KOPT-K1 (cell line): Measurements from ENCODE around the gene ACOT6.
"Not testable (repeated sequence)": the region's sequence is repeated elsewhere in the genome, so short reads cannot be mapped to it uniquely, and the experiment has no call there.

Source experiments
- H3K27ac ChIP-seq: fragments of 200-600 bp; sonication (generic); 2 replicates; pipeline ENCODE4 v1.5.1; 2016; ENCODE audit warnings: antibody characterized with exemption, mild to moderate bottlenecking, low read depth, low read length; ENCODE audit not compliant: poor library complexity, severe bottlenecking
- H3K36me3 ChIP-seq: fragments of 200-600 bp; sonication (generic); 2 replicates; pipeline ENCODE4 v1.5.1; 2017; ENCODE audit warnings: antibody characterized with exemption, mild to moderate bottlenecking, low read length, moderate library complexity; ENCODE audit not compliant: insufficient read depth
- H3K9me3 ChIP-seq: fragments of 200-600 bp; sonication (generic); 2 replicates; pipeline ENCODE4 v1.5.1; 2017; ENCODE audit warnings: antibody characterized with exemption, low read length, mild to moderate bottlenecking; ENCODE audit not compliant: insufficient read depth, poor library complexity, severe bottlenecking

Gene ACOT6

GRCh38 chr14:73659202-73659601 lies 46.9 kb downstream of the ACOT6 start:
- not testable (repeated sequence) for H3K27ac ChIP-seq, H3K9me3 ChIP-seq, H3K36me3 ChIP-seq

- Histone ChIP-seq H3K27ac (no peak overlapping the region), H3K9me3 (no peaks in the 10 kb centered on the region), H3K36me3 (no peaks in the 10 kb centered on the region)
Observed at GRCh38 chr14:73660511-73660910, 48.2 kb downstream of the ACOT6 start.

- no peaks in the 10 kb centered on the region for H3K36me3 ChIP-seq
- no peaks in the 10 kb centered on the region for H3K9me3 ChIP-seq
- H3K27ac ChIP-seq = no peak overlapping the region
Observed at GRCh38 chr14:73661872-73662271, 49.6 kb downstream of the ACOT6 start.

GRCh38 chr14:73662487-73662943 lies 50.2 kb downstream of the ACOT6 start:
- H3K36me3 ChIP-seq = no peaks in the 10 kb centered on the region
- no peaks in the 10 kb centered on the region for H3K9me3 ChIP-seq
- no peak overlapping the region for H3K27ac ChIP-seq

GRCh38 chr14:73663548-73664212 lies 51.4 kb downstream of the ACOT6 start:
- no peaks in the 10 kb centered on the region for H3K36me3 ChIP-seq
- H3K9me3 ChIP-seq = no peaks in the 10 kb centered on the region
- H3K27ac ChIP-seq = no peak overlapping the region

- H3K27ac ChIP-seq = no peak overlapping the region
- no peaks in the 10 kb centered on the region for H3K9me3 ChIP-seq
- no peaks in the 10 kb centered on the region for H3K36me3 ChIP-seq
Observed at GRCh38 chr14:73665130-73665529, 52.8 kb downstream of the ACOT6 start.

GRCh38 chr14:73666583-73666982 lies 54.3 kb downstream of the ACOT6 start:
- H3K36me3 ChIP-seq = no peaks in the 10 kb centered on the region
- no peak overlapping the region for H3K27ac ChIP-seq
- H3K9me3 ChIP-seq = no peaks in the 10 kb centered on the region

GRCh38 chr14:73667854-73668253 lies 55.5 kb downstream of the ACOT6 start:
- no peaks in the 10 kb centered on the region for H3K36me3 ChIP-seq
- H3K9me3 ChIP-seq = no peaks in the 10 kb centered on the region
- H3K27ac ChIP-seq = no peak overlapping the region
